GM18511 (cell line): ENCODE data around the gene RAB9A.

ENCODE experiments used
- ATAC-seq: cut with Tn5 transposase; IDR thresholded peaks from one replicate; pipeline ENCODE4 v1.9.1; 2021; ENCODE audit warnings: mild to moderate bottlenecking, moderate library complexity; ENCODE audit not compliant: unreplicated experiment

RAB9A gene

GRCh38 chrX:13742397-13743176 lies 53.7 kb downstream of the RAB9A start:
- peak; percentile 95 for ATAC-seq

- ATAC-seq = no peak
Measured at GRCh38 chrX:13747836-13748235, 58.9 kb downstream of the RAB9A start.

- ATAC-seq = no peak
Measured at GRCh38 chrX:13748486-13748885, 59.6 kb downstream of the RAB9A start.

GRCh38 chrX:13750204-13750603 lies 61.3 kb downstream of the RAB9A start:
- no peak for ATAC-seq

GRCh38 chrX:13750812-13751211 lies 61.9 kb downstream of the RAB9A start:
- peak; percentile 43 for ATAC-seq

GRCh38 chrX:13752141-13752540 lies 63.2 kb downstream of the RAB9A start:
- ATAC-seq = no peak

- ATAC-seq = peak; percentile 70
Measured at GRCh38 chrX:13752646-13753045, 63.7 kb downstream of the RAB9A start.

- ATAC-seq = no peak
Measured at GRCh38 chrX:13754765-13755164, 65.8 kb downstream of the RAB9A start.

GRCh38 chrX:13755254-13755653 lies 66.3 kb downstream of the RAB9A start:
- ATAC-seq = no peak

- ATAC-seq = no peak
Measured at GRCh38 chrX:13756381-13756780, 67.5 kb downstream of the RAB9A start.

- ATAC-seq = peak; percentile 74
Measured at GRCh38 chrX:13759152-13759718, 70.3 kb downstream of the RAB9A start.
